HG03135 (cell line): ENCODE results near the gene LIN52.
"Not testable (repeated sequence)": the region's sequence is repeated elsewhere in the genome, so short reads cannot be mapped to it uniquely, and the experiment has no call there.

ENCODE experiments used
- ATAC-seq: cut with Tn5 transposase; IDR thresholded peaks from one replicate; pipeline ENCODE4 v1.9.1; 2021; ENCODE audit warnings: mild to moderate bottlenecking, moderate library complexity; ENCODE audit not compliant: unreplicated experiment

Gene LIN52

GRCh38 chr14:74105381-74105780 is 20.6 kb downstream of the LIN52 start:
- ATAC-seq: no peak

DNA sequence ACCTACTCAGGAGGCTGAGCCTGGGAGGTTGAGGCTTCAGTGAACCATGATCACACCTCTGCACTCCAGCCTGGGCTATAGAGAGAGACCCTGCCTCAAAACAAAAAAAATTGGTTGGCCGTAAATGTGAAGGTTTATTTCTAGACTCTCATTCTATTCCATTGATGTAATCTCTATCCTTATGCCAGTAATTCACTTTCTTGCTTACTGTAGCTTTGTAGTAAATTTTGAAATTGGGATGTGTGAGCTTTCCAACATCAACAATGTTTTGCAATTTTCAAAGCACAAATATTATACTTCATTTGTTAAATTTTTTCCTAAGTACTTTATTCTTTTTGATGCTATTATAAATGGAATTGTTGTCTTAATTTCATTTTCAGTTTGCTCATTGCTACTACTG is 24.6 kb downstream of the LIN52 start:
- no peak for ATAC-seq

DNA sequence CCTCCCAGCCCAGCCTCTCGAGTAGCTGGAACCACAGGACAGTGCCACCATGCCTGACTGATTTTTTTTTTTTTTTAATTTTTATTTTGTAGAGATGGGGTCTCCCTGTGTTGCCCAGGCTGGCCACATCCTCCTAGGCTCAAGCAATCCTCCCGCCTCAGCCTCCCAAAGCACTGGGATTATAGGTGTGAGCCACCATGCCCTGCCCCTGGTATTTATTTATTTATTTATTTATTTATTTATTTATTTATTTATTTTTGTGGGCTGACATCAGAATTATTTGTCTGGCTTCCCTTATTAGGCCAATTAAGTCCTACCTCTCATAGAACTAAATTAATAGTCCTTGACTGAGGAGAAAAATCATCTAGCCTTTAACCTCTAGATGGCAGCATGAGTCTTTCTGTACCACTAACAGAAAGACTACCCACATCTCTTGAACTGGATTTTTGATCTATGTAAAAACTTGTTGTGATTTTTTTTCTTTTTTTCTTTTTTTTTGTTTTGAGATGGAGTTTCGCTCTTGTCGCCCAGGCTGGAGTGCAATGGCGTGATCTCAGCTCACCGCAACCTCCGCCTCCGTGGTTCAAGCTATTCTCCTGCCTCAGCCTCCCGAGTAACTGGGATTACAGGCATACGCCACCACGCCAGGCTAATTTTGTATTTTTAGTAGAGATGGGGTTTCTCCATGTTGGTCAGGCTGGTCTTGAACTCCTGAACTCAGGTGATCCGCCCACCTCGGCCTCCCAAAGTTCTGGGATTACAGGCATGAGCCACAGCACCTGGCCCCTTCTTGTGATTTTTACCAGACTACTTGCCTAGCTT is 26.9 kb downstream of the LIN52 start:
- ATAC-seq: not testable (repeated sequence)

DNA sequence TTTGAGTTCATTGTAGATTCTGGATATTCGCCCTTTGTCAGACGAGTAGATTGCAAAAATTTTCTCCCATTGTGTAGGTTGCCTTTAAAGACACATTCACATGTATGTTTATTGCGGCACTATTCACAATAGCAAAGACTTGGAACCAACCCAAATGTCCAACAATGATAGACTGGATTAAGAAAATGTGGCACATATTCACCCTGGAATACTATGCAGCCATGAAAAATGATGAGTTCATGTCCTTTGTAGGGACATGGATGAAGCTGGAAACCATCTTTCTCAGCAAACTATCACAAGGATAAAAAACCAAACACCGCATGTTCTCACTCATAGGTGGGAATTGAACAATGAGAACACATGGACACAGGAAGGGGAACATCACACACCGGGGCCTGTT is 40.7 kb downstream of the LIN52 start:
- not testable (repeated sequence) for ATAC-seq

- no peak for ATAC-seq
Measured at GRCh38 chr14:74126315-74127013, 41.7 kb downstream of the LIN52 start.

- no peak for ATAC-seq
Measured at GRCh38 chr14:74127634-74128033, 42.9 kb downstream of the LIN52 start.

DNA sequence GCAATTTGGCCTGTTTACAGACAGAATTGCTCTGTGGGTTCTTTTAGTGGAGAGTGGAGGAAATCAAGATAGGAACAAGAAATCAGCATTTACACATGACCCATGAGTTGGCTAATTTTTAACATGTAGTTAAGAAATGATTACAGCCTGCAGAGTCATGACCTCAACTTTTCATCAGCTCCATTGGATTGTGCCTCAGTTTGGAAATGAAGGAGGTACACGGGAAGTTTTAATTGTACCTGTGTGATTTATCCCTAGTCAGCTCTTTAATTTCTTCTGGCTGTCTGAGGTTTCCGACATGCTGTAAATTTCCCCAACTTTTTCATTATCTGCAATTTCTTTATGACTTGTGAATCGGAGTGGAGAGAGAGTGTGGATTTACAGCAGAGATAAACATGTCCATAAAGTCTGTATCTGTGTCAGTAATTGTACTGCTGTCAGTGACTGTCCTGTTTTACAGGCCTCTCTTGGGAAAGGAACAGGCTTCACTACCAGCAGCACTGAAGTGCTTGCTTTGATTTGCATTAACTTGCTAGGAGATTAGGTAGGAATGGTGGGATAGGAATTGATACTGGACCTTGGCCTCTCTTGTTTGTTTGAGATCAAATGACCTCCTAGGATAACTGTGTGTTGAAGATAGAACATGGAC is 49.2 kb downstream of the LIN52 start:
- ATAC-seq: no peak

DNA sequence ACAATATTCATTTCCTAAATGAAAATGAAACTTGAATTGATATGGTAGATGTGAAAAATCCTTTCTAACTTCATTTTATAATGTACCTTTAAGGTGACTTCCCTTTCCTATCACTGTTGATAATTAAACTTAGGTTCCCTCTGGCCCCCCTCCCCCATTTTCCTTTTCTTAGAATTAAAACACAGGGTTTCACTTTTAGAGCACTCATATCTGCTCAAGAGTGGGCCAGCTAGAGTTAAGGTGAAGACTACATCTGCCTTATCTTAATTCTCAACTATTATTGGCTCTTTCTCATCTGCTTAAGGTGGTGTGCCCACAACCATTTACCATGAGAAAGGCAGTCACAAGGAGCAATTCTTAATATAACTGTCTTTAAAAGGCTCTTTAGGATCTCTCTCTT is 49.7 kb downstream of the LIN52 start:
- no peak for ATAC-seq

DNA sequence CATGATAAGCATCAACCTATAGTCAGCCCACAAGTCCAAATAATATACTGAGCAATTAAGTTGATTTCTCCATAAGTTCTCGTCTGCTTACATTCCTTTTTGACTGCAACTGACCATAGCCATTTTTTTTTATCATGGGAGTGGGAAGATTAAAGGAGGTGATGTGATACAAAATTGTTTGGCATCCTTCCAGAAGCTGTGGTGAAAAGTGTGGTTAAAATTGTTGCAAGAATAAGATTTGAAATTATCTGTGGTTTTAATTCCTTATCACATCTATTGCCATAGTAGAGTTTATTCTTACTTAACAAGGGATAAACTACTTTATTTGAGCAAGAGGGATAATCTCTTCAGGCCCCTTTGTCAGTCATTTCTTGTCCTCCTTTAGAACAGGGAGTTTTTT is 50.7 kb downstream of the LIN52 start:
- ATAC-seq: no peak

- ATAC-seq: peak; percentile 66
Measured at GRCh38 chr14:74140374-74140850, 55.7 kb downstream of the LIN52 start.

DNA sequence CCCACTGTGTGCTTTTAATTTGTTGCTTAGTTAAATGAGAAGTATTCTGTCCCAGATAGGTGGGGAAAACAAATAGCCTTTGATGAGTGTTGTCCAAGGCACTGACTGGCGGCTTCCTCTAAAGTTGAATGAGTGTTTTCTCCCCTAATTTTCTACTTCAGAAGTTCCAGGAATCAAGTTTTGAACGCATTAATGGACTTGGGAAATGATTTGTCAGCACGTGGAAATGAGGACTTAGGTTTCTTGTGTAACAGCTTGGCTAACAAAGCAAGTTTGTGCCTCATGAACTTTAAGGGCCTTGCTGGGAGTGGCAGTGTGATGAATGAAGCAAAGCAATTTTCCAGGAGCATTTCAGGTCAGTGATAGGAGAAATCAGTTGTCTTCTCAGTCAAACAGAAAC is 56.9 kb downstream of the LIN52 start:
- no peak for ATAC-seq

GRCh38 chr14:74142523-74142922 is 57.8 kb downstream of the LIN52 start:
- ATAC-seq: no peak

DNA sequence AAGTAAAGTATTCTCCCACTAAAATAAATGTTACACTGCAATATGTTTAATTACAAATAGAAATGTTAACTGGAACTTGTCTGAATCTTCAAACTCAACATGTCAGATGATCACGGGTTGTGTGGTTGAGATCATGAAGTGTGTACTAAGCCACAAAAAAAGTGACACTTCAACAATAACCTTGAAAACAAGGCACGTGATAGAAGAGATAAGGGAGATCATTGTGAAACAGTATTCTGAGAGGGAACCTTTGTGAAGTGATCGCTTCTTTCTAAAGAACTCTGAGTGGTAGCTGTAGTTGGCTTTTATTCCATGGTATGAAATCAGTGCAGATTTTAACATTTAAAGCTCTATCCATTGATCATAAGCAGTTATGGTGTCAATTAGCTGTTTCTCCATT is 60.0 kb downstream of the LIN52 start:
- no peak for ATAC-seq

DNA sequence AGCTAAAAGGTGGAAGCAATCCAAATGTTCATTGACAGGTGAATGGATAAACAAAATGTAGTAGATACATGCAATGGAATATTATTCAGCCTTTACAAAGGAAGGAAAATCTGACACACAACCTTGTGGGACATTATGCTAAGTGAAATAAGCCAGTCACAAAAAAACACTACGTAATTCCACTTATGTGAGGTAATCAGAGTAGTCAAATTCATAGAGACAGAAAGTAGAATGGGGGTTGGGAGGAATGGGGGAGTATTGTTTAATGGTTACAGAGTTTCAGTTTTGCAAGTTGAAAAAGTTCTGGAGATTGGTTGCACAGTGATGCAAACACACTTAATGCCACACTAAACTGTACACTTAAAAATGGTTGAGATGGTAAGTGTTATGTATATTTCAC is 62.8 kb downstream of the LIN52 start:
- ATAC-seq: no peak

DNA sequence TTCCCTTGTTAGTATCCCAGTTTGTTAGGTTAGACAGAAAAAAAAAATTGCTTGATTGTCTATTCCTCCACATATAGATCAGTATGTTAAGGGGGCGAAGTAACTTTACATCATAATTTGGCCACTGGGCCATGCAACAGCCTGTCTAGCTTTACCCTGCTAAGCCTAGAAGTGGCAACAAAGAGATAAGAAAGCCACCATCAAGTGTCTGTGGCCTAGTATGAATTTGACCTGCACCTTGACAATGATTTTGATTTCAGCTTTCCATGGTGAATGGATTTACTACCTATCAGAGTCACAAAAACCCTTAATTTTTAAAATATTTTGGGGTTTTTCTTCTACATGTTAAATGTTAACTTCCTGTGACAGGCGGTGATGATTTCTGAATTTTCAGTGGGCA is 63.9 kb downstream of the LIN52 start:
- ATAC-seq: no peak

GRCh38 chr14:74155287-74155686 is 70.5 kb downstream of the LIN52 start:
- no peak for ATAC-seq

GRCh38 chr14:74155749-74156148 is 71.0 kb downstream of the LIN52 start:
- ATAC-seq: no peak

GRCh38 chr14:74160763-74161162 is 76.0 kb downstream of the LIN52 start:
- no peak for ATAC-seq

DNA sequence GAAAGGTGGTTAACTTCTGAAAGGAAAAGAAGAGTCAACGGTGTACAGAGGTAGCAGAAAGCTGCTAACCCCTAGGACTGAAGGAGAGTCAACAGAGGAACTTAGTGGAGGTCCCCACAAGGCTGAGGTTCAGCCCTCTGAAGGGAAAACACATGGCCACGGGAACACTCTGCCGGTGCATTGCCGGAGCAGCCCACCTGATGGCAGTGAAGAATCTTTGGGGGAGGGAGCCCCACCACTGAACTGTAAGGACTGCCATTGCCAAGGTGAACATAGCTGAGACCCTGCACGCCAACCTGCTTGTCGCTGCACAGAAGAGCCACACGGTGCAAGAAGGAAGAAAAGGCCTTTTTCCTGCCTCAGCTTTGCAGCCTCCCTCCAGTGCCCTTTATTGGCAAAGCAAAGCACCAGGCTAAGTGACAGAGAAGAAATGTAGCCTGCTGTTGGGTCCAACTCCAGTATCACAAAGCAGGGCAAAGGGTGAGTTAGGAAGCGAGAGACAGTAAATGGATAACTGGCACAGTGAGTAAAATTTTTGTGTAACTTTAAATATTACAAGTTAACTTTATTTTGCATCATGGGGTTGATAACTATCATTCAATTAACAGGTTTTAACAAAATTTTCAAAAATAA is 76.9 kb downstream of the LIN52 start:
- ATAC-seq: no peak

- no peak for ATAC-seq
Measured at GRCh38 chr14:74169906-74170305, 85.2 kb downstream of the LIN52 start.

GRCh38 chr14:74176400-74176793 is 91.6 kb downstream of the LIN52 start:
- no peak for ATAC-seq
